GM12872 (cell line): ENCODE results near the gene LRRN2.

ENCODE experiments used
- CTCF ChIP-seq: IDR thresholded peaks from 3 replicates; pipeline ENCODE4 v1.5.1; 2011; ENCODE audit warnings: low read depth, mild to moderate bottlenecking, low read length, moderate library complexity; ENCODE audit not compliant: insufficient read depth

The LRRN2 gene

GRCh38 chr1:204711103-204711946 is 25.8 kb upstream of the LRRN2 start:
- no peak for TF ChIP-seq CTCF

GRCh38 chr1:204709960-204710912 is 24.7 kb upstream of the LRRN2 start:
- no peak for TF ChIP-seq CTCF

- no peak for TF ChIP-seq CTCF
Observed at GRCh38 chr1:204709021-204709420, 23.5 kb upstream of the LRRN2 start.

GRCh38 chr1:204706838-204707509 is 21.4 kb upstream of the LRRN2 start:
- no peak for TF ChIP-seq CTCF

GRCh38 chr1:204705888-204706837 is 20.6 kb upstream of the LRRN2 start:
- no peak for TF ChIP-seq CTCF

- TF ChIP-seq CTCF: no peak
Observed at GRCh38 chr1:204705493-204705811, 19.9 kb upstream of the LRRN2 start.
